HG03558 (cell line): Measurements from ENCODE around the gene PFKP.

Experiments
- ATAC-seq: cut with Tn5 transposase; IDR thresholded peaks from one replicate; pipeline ENCODE4 v1.9.1; 2021; ENCODE audit warnings: moderate number of reproducible peaks; ENCODE audit not compliant: unreplicated experiment; ENCODE audit errors: extremely low read depth

The PFKP gene

DNA sequence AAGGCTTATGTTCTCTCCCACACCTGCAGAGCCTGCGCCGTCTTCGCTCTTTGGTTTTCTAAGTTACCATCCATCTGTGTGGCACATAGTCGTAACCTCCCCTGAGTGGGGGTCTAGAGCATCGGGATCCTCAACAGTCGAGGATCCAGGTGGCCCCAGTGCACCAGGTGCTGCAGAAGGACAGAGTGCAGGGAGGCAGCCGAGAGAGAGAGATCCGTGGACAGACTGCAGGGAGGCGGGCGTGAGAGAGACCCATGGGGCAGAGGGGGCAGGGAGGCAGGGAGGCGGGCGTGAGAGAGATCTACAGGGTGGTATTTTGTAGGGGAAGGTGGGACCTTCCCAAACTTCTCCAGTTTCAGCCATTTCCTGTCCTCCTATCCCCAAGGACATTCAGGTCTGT lies 42.3 kb downstream of the PFKP start:
- ATAC-seq = no peak

DNA sequence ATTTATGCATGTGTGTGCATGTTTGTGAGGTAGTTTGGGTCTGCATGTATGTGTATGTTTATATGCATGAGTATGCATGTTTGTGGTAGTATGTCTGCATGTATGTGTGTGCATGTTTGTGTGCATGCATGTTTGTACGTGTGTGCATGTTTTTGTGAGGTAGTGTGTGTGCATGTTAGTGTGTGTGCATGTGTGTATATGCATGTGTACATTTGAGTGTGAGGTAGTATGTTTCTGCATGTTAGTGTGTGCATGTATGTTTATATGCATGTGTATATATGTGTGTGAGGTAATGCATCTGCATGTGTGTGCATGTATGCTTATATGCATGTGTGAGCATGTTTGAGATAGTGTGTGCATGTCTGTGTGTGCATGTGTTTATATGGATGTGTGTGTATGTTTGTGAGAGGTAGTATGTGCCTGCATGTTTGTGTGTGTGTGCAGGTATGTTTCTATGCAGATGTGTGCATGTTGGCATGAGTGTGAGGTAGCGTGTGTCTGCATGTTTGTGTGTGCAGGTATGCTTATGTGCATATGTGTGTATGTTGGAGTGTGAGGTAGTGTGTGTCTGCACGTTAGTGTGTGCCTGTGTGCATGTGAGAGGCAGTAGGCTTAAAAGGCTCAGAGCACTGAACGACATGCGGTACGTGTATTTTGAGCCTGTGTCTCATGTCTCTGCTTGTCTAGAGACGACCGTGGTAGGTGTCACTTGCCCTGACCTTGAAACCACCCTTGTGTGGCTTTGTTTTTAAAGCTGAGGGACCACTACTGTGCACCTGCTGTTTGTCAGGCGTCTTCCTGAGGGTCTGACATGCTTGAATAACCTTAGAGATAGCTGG lies 43.7 kb downstream of the PFKP start:
- ATAC-seq = no peak

DNA sequence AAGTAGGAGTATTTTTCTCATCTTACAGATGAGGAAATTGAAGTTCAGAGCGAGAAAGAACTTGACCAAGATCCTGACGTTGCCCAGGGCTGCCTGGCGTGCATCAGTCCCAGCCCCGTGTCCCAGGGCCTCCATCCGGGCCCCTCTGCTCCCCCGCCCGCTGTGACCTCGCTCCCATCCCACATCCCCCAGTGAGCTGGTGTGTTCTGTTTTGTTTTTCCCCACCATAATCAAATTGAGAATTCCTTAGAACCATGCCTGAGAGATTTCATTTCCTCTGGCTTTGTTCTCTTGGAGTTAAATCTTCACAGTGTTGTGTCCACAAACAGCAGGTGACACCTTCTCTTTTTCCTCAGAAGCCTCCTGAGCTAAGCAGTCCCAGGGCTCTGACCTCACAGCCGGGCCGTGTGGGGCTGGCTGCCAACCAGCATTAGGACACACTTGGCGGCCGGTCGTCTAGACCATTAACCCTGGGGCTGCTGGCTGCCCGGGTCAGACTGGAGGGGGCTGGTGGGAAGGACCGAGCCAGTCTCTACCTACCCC lies 44.3 kb downstream of the PFKP start:
- no peak for ATAC-seq

DNA sequence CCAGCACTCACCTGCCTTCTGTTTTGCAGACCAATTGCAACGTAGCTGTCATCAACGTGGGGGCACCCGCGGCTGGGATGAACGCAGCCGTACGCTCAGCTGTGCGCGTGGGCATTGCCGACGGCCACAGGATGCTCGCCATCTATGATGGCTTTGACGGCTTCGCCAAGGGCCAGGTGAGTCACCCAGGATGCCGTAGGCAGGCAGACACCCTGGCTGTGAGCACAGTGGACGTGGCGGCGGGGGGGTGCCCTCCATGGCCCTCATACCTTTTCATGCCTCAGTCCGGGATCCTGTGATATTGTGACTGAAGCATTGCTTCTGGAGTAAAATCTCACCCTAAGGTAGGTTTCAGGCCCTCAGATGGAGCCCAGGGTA lies 46.0 kb downstream of the PFKP start:
- ATAC-seq = no peak

DNA sequence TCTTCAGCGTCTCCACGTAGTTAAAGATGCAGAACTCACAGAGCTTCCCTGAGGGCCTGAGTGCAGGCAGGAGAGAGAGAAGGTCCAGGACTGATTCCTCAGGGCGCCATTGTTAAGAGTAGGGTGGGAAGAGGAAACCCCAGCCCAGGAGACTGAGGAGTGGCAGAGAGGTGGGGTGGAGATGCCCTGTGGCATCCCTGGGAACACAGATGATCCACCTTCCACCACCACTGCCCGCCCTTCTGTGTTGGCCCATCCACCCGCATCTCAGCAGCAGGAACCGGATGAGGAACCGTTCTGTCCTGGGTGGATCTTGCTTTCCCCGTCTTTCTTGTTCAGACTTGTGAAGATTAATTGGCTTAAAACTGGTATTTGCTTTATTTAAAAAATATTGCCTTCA lies 48.3 kb downstream of the PFKP start:
- no peak for ATAC-seq

DNA sequence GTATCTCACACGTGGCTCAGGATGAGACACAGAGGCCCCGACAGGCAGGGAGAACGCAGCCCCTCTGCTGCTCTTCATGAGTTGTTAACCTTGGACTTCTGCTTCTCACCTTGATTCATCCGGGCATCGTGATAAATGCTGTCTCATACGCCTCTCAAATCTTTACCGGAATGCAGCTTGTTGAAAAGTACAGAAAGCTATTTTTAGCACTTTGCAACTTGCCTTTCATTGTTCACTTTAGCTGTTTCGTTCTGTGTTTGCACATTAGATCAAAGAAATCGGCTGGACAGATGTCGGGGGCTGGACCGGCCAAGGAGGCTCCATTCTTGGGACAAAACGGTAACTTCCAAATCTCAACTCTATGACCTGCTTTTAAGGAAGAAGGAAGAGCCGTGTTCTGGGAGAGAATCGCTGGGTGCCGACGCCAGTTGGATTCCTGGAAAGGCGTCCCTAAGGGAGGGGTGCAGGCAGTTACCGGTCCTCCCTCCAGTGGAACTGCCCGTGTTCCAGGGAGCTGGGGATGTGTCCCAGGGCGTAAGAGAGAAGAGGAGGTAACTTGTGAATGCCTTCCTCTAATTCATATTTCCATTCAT lies 49.3 kb downstream of the PFKP start:
- no peak for ATAC-seq

DNA sequence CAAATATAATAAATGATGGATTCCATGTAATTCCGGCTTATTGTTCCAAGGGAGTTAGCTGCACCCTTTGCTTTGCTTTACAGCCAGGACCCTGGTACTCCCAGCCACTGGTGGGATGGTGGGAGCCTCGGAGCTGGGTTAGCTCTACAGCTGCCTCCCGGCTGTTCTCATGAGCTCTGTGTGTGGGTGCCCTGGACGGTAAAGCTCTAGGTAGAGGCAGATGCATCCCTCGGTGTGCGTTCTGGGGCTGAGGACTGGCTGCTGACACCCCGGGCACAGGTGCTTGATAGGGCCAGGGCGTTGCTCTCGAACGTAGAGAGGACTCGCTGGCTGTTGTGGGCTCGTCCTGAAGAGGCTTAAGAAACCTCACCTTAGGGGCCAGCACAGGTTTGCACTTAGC lies 50.1 kb downstream of the PFKP start:
- no peak for ATAC-seq

DNA sequence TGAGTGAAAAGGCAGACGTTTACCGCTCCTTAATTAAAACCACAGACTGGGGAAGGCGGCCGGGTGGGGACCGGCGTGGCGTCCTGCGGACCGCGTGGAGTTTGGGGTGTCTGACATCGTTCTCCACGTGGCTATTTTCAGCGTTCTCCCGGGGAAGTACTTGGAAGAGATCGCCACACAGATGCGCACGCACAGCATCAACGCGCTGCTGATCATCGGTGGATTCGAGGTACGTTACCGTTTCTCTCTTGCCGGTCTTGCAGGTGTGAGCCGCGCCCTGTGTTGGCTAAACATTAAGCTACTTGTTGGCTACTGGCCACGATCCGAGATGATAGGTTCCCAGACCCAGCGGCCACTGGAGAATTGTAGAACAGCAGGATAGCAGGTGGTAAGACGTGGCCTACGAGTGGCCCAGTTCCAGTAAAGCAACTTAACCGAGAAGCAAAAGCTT lies 51.3 kb downstream of the PFKP start:
- no peak for ATAC-seq

DNA sequence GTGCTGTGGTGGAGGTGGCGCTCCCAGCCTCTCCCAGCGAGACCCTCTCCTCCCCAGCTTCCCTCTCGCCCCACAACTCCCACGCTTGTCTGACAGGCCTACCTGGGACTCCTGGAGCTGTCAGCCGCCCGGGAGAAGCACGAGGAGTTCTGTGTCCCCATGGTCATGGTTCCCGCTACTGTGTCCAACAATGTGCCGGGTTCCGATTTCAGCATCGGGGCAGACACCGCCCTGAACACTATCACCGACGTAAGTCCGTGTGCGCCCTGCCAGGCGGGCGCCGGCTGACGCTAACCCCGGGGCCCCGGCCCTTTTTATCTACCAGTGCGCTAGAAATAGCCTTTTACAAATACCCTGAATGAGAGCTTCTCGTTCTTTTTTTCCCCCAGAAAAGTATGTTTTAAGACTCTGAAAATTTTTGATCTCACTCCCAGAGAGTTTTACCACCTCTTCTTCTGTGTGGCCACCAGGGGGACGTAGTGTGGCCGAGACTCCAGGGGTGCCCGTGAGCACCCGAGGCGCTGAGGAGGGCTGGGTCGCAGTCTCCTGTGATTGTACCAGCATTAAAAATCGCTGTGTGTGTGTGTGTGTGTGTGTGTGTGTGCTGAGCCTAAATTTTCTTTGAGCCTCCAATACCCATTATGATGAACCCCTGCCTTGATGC lies 52.6 kb downstream of the PFKP start:
- ATAC-seq = no peak

DNA sequence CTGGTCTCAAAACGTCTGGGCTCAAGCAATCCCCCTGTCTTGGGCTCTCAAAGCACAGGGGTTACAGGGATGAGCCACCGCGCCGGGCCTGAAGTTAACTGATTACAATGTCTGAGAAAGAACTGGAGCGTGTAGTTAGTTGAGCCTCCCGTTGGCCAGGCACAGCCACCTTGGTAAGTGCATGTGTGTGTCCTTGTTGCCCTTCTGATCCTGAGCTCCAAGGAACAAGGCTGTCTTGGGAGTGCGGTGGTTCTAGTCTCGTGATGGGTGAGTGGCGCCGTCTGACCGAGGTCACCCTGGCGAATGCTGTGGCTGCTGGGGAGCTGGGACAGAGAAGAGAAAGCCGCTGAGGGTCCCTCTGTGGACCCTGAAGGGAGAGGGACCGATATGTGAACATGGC lies 54.7 kb downstream of the PFKP start:
- no peak for ATAC-seq

DNA sequence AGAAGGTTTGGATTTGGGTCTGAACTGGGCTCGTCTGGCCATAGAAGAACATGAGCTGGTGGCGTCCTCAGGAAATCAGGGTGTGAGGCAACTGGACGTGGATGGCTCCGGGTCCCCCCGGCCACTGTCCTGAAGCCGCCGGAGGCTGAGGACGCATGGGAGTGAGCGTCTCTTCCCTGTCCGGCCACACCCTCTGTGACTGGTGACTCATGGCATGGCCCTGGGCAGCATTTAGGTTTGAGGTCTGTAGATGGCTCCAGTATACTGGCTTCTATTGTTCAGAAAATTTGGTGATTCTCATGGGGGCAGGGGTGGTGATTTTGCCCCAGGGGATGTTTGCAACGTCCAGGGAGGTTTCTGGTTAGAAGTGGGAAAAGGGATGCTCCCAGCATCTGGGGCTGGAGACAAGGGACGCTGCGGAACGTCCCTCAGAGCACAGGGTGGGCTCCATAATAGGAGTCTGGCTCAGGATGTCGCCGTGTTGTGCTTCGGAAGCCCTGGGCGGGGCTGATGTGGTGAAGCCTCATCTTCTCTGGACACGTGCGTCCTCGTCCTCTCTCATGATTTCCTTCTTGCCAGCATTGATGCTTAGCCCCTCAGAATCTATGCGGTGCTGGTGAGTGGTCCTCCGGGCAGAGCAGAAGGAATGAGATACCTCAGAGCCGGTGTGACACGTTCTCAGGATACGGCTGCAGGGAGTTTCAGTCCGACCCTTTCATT lies 55.3 kb downstream of the PFKP start:
- ATAC-seq = no peak

DNA sequence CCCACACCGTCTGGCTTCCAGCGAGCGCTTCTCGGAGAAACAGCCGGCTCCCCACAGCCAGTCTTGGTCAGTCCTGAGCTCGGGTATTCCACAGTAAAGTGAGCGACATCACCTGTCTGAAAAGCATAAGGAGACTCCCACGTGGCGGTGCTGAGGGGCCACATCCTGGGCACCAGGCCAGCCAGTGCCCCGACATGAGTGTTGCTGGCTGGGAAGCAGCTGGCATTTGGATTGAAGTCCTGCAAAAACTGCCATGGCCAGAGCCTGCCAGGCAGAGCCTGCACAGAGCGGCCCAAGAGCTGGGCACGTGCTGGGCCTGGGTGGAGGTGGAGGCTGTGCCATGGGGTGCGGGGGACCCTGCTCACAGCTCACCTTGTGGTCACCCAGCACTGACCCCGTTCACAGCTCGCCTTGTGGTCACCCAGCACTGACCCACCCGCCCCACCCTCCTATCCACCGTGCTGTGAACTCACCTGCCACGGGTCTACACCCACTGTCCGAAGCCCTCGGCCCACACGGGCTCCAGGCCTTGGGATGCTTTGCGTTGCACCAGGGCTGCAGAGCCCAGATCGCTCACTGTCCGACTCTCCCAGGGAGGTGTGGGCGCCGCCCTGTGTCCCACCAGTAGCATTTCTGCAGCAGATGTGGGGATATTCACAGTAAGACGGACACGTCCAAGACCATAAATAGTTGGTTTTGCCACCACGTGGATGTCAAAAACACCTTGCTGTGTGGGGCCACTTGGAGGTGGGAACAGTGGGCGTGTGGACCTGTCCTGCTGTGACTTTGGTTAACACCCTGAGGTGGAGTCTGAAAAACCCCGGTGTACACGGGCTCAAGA lies 56.4 kb downstream of the PFKP start:
- no peak for ATAC-seq

DNA sequence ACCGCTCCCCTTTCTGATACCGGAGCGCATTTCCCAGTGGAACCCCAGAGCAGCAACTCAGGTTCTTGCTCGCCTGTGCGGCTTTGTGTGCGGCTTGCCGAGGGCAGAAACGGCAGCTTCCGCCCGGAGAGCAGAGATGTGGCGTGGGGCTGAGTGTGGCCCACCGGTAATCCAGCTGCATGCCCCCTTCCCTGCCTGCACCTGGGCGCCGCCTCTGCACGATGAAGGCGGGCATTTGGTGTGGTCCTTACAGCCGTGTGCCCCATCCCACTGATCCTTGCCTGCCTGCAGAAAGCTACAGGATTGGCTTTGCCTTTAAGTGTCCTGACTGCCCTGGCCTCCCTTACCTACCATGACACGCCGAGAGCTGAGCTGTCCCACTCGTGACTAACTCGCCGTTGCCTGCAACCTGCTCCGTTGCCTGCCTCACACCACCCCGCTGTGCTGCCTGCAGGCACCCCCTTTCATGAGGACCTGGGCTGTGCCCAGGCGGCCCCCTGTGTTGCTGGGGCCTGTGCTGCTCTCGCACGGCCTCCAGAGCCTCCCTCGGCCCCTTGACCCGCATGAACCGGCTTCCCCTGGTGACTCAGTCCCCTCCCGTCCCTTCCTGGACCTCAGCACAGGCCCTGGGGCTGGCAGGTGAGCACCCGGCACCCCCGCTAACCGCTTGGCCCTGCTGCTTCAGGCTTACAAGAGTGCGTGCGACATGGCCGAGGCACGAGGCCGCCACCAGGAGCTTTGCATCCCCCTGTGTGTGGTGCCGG lies 57.2 kb downstream of the PFKP start:
- ATAC-seq = no peak

DNA sequence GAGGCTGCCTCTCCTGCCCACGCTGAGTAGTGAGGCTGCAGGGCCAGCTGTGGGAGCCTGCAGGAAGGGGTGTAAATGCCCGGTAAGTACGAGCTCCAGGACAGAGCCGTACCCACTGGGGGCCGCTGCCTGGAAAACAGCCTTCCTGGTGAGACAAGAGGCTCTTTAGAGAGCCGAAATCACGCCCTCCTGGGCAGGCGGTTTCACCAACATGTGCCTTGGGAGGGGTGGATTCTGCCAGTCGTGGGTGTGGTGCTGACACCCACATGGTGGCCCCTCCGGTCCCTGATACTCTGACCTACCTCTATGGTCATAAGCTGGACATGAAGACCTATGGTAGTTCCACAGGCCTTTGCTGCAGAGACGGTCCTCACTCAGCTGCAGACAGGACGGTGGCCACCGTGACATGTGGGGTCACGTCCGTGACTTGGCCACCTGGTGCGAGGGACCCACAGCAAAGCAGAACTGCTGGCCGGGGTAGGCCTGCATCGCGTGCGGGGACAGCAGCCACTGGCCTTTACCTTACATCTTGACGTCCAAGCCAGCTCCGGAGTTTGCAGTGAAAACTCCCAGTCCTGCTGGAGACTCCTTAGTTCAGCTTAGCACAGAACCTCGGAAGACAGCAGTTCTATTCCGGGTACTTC lies 58.3 kb downstream of the PFKP start:
- no peak for ATAC-seq

DNA sequence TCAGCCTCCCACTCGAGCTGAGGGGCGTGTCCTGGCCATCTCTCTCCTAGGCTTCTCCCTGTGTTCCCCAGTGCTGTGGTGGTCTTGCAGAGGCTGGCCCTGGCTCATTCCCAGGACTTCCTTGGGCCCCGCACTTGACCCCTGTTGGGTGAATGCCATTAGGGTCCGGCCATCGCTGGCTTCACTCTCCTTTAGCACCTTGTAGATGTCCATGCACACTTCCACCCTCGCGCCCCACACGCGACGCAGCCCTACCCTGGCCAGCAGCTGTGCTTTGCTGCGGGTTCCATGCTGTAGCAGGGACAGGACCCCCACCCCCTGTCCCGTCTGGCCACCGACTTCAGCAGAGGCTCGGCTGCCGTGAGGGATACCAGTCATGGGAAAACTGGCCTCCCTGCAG lies 58.9 kb downstream of the PFKP start:
- no peak for ATAC-seq

DNA sequence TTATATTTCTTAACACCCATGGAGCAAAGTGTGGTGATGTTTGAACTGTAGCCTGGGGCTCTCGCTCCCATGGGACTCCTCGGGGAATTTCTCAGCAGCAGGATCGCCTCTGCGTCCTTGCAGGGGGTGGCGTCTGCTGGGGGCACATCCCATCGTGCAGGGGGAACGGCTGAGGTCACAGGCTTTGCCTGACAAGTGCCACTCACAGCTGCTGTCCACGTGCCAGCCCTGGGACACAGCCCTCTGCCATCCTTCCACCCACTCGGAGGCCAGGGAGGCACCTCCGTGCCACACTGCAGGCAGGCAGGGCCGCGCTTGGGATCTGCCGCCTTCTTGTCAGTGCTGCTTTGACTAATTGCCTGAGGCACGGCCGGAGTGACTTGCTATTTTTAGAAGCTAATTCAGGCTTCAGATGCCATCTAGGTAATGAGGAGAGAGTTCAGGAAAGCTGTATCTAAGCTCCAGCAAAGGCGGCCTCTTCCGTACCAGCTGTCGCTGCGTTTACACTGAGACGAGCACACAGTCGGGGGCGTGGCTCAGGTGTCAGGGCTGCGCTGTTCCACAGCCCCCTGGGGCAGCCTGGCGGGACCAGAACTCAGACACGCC lies 59.5 kb downstream of the PFKP start:
- no peak for ATAC-seq

DNA sequence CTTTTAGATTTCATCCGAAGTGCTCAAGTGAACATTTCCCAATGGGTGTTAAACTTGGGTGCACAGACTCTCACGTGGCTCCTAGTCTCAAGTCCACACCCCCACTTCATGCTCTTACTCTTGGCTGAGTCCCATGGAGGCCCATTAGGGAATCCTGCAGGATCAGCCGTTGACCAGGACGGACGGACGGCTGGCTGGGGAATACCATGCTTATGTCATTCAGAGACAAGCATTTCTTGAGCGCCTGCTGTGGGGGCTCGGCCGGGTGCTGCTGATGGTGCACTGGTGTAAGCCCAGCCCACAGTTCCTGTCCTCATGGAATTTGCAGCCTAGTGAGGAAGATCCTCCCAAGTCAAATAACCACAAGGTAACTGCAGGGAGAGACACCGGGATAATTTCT lies 60.6 kb downstream of the PFKP start:
- ATAC-seq = no peak
